ENCODE results near the gene TBCK.
A peak's percentile ranks its signal among the peaks of the same experiment; 100 is the strongest.
"Not testable (repeated sequence)": the region's sequence is repeated elsewhere in the genome, so short reads cannot be mapped to it uniquely, and the experiment has no call there.

The TBCK gene

DNA sequence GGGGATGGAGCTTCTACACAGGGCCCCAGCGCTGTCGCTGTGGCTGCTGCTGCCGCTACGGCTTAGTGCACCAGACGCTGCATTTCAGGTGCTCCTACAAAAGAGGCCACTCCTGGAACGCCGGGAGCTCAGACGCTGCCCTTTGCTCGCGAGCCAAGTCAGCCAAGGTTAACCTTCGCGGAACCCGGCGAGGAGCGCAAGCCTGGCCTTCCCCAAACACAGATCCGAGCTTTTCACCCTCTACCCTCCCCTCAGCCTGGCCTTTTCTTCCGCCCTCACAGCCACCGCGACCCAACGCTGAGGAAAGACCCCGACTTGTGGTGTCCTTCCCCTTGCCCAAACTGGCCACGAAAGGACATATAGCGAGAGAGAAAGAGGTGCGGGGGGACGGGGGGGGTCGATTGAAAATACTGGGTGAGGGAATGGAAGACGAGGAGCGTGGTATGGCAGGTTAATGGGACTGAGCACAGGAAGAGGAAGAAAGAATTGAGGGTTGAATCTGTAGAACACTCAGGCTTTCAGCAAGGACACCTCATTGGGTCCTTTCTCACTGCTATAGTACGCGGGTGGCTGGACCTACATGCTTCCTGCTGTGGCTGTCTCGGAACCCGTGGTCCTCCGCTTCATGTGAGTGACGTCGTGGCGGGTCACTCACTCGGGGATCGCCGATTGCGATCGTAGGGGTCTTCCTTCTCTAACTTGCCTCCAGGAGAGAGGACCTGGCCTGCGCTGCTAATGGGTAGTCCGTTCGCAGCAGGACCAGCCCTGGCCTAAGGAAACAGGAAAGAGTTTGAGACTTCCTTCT lies at the start of gene TBCK, which contains the start of gene AIMP1:
Gene TBCK (minus strand): TSS at position 242 of the 805 bp plus-strand sequence. CDS start 7,249 bp downstream, outside the sequence.
Gene AIMP1 (plus strand): TSS at position 583 of the 805 bp plus-strand sequence. CDS start 8,460 bp downstream, outside the sequence.
- peak; percentile 62 to 95 (median 92) for DNase-seq

DNA sequence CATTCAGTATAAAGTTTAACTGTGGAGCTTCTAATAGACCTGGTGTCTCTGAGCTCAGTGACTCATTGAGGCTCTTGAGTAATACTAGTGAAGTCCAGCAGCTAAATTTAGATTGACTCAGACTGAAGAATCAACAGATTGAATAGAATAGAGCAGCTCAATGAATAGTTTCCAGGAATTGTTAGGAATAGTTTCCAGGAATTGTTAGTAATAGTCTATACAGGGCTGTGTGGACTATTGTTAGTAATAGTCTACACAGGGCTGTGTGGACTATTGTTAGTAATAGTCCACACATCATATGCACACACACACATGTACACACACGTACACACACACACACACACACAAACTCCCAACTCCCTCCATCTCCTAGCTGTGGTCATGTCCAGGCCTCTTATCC lies 49.6 kb upstream of the TBCK start:
- DNase-seq = peak in 1 of 14 donors; percentile 2

DNA sequence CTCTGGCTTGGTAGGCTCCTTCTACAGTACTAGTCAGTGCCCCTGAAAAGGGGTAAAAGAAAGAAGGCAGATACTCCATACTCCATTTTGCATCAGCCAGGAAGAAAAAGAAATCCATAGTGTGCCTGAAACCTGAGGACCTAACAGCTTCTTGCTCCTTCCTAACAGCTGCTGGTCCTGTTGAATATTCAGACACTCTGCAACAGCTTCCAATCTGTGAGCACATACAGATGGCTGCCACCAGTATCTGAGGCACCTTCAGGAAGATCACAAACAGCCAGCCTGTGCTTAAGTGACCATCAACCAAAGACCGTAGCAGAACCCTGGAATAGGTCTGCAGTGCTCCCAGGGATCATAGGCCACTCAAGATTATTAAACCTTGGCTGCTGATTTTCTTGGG lies 48.3 kb upstream of the TBCK start:
- DNase-seq = no peak

DNA sequence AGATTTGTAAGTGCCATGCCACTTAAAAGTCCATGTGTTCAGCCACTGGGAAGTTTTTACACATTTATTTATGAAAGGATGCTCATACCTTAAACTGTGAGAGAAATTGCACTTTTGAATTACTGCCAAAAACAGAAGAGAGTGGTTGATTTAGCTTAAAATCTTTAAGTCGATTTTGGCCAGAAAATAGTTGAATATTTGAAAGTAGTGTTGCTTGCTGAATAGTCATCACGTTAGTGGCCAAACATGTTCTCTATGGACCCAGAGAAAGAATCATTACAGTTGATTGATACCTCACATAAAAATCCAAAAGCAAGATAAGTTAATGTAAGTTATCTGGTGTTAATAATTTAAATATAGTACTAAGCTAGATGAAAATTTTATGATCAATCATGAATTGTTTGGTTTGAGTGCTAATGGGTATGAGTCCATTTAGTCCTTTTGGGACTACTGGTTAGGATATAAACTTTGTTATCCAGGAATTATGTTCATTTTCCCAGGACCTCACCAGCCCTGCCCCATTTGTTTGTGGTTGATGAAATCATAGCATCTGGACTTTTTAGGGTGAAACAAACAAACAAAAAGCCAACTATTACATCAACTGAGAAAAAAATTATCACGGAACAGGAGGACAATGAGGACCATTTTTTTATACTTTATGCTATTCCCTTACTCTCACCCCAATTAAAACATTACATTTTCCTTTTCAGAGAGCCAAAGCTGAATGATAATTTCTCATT lies 46.2 kb upstream of the TBCK start:
- no peak for DNase-seq

- DNase-seq = no peak
Observed at GRCh38 chr4:106358899-106359298, 42.9 kb upstream of the TBCK start.

- DNase-seq = no peak
Observed at GRCh38 chr4:106355193-106355592, 39.2 kb upstream of the TBCK start.

DNA sequence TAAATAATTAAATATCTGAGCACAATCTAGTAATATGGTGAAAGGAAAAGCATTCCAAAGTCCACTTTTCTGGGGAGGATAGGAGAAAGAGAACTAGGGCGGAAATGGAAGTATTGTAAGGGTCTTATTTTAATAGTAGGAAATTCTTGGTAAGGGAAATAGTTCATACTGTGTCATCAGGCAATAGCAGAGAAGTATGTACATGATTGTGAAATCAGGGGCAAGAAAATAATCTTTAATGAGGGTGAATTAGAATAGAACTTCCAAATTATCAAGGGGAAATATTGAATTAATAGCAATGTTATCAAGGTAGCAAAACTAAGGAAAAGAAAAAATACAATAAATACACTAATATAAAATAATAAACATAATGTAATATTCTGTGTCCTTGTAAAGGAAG lies 37.8 kb upstream of the TBCK start:
- no peak for DNase-seq

DNA sequence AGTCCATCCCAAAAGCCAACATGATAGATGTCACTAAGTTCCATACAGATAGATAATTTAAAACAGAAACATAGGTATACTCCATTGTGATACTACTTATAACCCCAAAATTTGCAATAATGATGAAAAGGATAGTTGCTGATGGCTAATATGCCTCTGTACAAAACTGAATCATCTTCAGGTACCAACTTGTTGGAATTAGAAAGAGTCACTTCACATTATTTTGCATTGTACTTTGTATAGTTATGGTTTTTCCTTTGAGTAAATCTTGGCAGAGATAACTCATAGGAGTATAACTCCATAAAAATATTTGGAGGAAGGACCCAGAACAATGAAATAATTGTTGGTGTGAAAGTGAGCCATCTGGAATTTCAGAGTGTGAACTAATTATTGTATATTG lies 35.0 kb upstream of the TBCK start:
- no peak for DNase-seq

DNA sequence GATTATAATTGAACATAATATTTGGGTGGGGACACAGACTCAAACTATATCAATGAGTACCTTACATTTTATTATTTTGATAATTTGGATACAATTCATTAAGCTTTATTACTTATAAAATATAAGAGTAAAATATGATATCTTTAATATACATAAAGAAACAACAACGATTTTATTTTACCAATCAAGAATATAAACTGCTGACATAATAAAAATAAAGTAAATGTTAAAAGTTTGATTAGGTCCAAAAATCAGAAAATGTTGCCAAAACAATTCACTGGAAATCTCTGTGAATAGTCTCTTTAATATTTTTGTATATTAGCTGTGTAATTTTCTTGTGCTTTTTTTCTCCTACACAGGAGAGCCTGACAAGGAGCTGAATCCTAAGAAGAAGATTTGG lies 31.2 kb upstream of the TBCK start:
- DNase-seq = no peak

DNA sequence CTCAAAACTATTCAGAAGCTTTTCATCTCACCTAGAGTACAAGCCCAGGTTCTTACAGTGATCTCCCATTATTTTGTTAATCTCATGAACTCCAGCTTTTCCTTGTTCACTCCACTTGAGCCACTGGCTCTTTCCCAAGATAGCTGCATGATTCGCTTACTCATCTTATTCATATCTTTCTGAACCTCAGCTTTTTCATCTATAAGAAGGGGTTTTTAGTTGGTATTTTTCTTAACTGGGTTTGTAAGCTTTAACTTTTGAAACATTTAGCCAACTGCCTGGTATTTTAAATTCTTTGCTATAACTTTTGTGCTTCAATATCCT lies 28.6 kb upstream of the TBCK start:
- DNase-seq = no peak

DNA sequence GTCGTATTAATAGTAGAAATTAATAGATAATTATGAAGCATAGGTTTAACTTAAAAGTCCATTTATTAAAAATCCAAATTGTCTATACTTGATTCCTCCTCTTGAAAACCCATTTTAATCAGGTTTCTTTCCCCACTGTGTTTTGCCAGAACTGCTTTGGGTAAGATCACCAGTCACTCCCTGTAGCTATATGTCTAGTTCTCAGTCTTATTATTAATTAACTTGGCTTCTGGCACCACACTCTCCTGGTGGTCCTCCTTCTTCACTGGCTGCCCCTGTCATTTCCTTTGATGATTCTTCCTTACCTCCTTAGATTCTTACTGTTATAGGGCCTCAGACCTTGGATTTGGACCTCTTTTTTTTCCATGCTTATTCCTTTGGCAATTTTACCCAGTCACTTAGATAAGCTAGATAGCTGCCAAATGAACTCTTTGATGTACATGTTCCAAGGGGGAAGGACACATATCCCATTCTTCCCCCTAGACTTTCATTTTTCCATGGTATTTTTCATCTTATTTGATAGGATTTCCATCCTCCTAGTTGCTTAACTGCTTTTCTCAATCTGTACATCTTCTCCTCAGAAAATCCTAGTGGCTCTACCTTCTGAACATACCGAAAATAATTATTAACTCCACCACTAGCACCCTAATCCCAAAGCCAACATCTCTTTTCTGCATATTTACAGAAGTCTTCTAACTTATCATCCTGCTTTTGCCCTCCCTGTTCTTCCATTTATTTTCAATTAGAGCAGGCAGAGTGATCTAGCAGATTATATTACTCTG lies 28.0 kb upstream of the TBCK start:
- no peak for DNase-seq

GRCh38 chr4:106340774-106341173 lies 24.8 kb upstream of the TBCK start:
- no peak for DNase-seq

GRCh38 chr4:106339431-106339830 lies 23.4 kb upstream of the TBCK start:
- no peak for DNase-seq

DNA sequence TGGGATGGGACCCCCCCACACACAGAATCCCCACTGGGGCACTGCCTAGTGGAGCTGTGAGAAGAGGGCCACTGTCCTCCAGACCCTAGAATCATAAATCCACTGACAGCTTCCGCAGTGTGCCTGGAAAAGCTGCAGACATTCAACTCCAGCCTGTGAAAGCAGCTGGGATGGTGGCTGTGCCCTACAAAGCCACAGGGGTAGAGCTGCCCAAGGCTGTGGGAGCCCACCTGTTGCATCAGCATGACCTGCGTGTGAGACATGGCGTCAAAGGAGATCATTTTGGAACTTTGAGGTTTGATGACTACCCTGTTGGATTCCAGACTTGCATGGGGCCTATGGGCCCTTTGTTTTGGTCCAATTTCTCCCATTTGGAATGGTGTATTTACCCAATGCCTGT lies 22.7 kb upstream of the TBCK start:
- no peak for DNase-seq

DNA sequence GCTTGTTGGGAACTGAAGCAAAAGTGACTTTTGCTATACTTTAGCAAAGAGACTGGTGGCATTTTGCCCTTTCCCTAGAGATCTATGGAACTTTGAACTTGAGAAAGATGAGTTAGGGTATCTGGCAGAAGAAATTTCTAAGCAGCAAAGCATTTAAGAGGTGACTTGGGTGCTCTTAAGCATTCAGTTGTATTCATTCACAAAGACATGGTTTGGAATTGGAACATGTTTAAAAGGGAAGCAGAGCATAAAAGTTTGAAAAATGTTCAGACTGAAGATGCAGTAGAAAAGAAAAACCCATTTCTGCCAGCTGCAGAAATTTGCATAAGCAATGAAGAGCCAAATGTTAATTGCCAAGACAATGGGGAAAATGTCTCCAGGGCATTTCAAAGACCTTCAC lies 21.9 kb upstream of the TBCK start:
- no peak for DNase-seq

DNA sequence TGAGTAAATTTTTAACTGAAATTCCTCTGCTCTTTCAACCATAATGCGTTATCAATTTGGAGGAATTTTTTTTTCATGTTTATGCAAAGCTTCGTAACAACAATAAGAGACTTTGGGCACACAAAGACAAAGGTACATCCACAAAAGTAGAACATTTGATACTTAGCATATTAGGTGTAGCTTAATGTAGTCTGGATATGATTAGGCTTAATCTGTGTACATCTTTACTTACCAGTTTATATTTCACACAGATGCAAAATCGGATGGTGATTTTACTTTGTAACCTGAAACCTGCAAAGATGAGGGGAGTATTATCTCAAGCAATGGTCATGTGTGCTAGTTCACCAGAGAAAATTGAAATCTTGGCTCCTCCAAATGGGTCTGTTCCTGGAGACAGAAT lies 20.6 kb upstream of the TBCK start:
- no peak for DNase-seq

DNA sequence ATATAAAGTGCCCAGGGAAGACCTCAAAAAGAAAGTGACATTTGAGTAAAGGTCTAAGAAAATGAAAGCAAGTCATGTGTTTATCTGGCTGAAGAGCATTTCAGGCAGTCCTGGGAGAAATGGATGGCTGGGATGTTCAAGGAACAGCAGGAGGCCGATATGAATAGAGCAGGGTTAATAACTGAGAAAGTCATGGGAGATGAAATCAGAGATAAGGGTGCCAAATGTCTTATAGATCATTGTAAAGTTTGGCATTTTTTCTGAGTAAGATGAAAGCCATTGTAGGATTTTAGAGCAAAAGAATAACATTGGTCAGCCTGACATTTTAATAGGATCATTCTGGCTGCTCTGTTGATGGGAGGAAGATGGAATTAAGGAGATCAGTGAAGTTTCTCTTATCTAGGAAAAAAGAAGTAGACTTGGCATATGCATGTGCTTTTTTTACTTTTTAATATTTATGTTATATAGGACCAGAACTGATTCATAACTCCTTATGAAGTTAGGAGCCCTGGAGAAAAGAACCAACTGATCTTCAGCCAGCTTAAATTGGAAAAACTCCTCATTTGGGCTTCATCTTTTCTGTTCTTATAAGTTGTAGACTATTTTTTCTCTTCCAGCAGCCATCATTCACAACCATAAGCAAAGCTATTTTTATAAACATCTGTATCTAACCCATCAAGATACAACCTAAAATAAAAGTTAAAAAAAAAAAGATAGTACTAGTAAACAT lies 18.9 kb upstream of the TBCK start:
- no peak for DNase-seq

DNA sequence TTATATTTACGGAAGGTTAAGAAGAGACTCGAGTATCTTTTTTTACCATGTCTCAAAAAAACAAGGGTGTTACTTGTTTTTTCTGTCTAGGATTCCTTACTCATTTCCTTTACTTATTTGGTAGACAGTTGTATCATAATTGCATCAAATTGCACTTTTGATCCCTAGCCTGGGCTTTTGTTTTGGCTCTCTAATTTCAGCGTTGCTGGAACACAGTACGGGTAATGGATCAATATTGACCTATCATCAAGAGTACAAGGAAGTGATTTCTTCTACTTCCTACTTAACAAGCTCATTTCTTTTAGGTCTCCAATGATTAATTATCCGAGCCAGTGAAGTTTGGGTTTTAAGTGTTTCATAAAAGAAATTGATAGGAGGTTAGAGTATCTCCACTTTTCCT lies 17.2 kb upstream of the TBCK start:
- DNase-seq = no peak

- no peak for DNase-seq
Observed at GRCh38 chr4:106329041-106329618, 13.1 kb upstream of the TBCK start.

- DNase-seq = no peak
Observed at GRCh38 chr4:106325800-106326199, 9.8 kb upstream of the TBCK start.

DNA sequence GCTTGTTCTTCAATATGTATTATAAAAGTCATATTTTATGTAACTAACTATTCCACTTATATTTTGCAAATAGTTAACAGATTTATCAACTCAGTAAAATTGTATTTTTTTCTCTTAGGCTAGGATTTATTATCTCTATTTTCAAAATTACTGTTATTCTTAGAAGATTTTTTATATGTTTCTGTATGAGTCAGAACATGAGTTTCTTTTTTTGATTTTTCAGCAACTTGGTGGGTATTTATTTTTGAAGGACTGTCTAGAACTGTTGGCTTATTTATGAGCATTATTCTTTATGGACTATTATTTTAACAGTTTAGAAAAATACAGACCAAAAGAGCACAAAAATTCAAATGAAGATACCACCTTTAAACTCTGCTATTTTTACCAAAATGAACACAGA lies 7.1 kb upstream of the TBCK start:
- DNase-seq = no peak

DNA sequence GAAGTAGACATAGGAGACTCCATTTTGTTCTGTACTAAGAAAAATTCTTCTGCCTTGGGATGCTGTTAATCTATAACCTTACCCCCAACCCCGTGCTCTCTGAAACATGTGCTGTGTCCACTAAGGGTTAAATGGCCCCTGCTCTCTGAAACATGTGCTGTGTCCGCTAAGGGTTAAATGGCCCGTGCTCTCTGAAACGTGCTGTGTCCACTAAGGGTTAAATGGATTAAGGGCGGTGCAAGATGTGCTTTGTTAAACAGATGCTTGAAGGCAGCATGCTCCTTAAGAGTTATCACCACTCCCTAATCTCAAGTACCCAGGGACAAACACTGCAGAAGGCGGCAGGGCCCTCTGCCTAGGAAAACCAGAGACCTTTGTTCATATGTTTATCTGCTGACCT lies 5.8 kb upstream of the TBCK start:
- not testable (repeated sequence) for DNase-seq

Measured in C1 segment of cervical spinal cord (tissue), 14 donors.